Upper lobe of left lung (tissue), 4 donors: Measurements from ENCODE around the gene LCOR.
"Not testable (repeated sequence)": the region's sequence is repeated elsewhere in the genome, so short reads cannot be mapped to it uniquely, and the experiment has no call there.

Source experiments
- POLR2A ChIP-seq, 4 donors: fragments of 450-650 bp; IDR thresholded peaks; one replicate each; pipeline ENCODE4 v1.5.1; 2016 to 2017; ENCODE audit warnings: antibody characterized with exemption in 4 of 4, mild to moderate bottlenecking in 2 of 4
- POLR2AphosphoS5 ChIP-seq, 2 donors: sonication (generic); formaldehyde crosslinking; IDR thresholded peaks; one replicate each; pipeline ENCODE4 v1.5.1; 2017; ENCODE audit warnings: antibody characterized with exemption in 2 of 2
- TF ChIP-seq, protein P1 (sequence below), 6 experiments: fragments of 450-650 bp in 4 of 6; fragments of 200-600 bp in 2 of 6; sonication (generic) in 2 of 6; IDR thresholded peaks; one replicate each; pipeline ENCODE4 v1.5.1; 2016 to 2019; ENCODE audit warnings: antibody characterized with exemption in 6 of 6

DNA sequence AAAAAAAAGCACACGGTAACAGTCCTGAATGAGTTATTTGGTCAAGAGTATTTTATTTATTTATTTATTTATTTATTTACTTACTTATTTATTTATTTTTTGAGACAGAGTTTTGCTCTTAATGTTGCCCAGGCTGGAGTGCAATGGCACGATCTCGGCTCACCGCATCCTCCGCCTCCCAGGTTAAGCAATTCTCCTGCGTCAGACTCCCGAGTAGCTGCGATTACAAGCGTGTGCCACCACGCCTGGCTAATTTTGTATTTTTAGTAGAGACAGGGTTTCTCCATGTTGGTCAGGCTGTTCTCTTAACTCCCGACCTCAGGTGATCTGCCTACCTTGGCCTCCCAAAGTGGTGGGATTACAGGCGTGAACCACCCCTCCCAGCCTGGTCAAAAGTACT is 15.3 kb downstream of the LCOR start:
- TF ChIP-seq, protein P1, sequence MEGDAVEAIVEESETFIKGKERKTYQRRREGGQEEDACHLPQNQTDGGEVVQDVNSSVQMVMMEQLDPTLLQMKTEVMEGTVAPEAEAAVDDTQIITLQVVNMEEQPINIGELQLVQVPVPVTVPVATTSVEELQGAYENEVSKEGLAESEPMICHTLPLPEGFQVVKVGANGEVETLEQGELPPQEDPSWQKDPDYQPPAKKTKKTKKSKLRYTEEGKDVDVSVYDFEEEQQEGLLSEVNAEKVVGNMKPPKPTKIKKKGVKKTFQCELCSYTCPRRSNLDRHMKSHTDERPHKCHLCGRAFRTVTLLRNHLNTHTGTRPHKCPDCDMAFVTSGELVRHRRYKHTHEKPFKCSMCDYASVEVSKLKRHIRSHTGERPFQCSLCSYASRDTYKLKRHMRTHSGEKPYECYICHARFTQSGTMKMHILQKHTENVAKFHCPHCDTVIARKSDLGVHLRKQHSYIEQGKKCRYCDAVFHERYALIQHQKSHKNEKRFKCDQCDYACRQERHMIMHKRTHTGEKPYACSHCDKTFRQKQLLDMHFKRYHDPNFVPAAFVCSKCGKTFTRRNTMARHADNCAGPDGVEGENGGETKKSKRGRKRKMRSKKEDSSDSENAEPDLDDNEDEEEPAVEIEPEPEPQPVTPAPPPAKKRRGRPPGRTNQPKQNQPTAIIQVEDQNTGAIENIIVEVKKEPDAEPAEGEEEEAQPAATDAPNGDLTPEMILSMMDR (IDR thresholded peaks at IDR 0.05), result not testable (repeated sequence)
- TF ChIP-seq POLR2A, POLR2AphosphoS5 (IDR thresholded peaks at IDR 0.05): not testable (repeated sequence)
